HPDE6-E6E7 (cell line): ENCODE data around the gene TFAP2A.

ENCODE experiments used
- DNase-seq: peaks from one replicate; pipeline ENCODE4 v3.0.0; 2011; ENCODE audit warnings: missing footprints; ENCODE audit errors: extremely low spot score

Gene TFAP2A

DNA sequence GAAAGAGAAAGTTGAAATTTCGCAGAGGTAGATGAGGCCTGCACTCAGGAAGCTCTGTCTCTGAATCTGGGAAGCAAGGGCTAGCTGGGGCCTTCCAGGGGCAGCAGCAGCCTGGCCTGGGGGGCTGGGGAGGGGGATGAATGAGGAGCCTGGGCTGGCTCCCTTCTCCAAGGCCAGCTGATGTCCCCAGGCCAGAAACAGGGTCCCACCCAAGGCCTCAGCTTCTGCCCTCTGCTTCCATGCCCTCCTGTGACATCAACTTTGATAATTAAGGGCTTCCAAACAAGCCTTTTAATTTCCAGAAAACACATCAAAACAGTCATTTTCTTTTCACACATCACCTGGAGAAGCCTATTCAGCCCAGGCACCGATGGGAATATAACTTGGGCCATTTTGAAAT, 15.4 kb downstream of the TFAP2A start:
- DNase-seq: no peak

GRCh38 chr6:10398446-10399218, 16.2 kb downstream of the TFAP2A start:
- no peak for DNase-seq

DNA sequence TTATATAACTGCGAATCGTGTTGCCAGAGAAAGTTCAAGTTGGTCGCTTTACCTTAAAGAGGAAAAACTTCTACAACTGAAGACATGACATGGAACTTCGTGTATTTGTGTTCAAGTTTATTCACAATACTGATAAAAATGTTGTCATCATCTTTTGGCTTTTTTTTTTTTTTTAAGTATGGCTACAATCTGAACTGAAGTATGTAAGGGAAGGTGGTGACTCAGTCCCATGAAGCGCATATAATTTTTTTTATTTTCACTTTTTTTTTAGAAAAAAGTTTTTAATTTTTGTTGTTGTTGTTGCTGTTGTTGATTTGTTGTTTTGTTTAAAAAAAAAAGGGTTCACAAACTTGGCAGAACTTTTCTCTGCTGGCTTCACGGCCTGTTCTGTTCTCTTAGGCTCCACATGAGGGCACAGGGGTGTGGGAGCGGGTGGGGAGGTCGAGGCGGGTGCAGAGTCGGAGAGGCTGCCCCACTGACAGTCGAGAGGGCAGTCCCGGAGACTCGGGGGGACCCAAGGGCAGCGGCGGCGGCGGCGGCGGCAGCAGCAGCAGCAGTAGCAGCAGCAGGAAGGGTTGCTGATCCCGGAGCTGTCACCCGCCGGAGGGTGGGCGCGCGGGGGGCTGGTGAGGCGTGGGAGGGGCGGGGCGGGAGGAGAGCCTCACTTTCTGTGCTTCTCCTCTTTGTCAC, 17.0 kb downstream of the TFAP2A start:
- no peak for DNase-seq

GRCh38 chr6:10396785-10397184, 18.1 kb downstream of the TFAP2A start:
- no peak for DNase-seq

- no peak for DNase-seq
Observed at GRCh38 chr6:10395704-10396546, 18.9 kb downstream of the TFAP2A start.

DNA sequence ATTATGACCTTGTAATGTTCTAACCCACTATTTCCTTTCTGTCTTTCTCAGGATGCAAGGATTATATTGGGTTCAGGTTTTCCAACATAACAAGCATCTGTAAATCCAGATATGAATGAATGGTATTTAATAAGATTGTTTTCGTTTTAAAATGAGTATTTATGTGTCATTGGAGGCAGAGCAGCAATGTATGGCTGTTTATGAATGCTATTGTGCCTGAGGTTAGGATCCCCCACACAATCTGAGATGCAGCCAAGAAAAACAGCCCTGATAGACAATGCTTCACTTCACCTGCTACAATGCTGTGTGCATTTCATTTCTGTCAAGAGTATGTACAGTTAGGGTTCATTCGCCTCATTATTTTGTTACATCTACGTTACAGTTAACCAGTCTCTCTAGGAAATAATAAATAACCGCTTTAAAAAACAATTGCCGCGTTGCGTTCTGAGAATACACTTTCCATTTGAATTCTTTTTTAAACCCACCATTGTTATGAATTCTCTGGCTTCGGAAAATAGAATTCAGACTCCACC, 19.6 kb downstream of the TFAP2A start:
- DNase-seq: no peak

DNA sequence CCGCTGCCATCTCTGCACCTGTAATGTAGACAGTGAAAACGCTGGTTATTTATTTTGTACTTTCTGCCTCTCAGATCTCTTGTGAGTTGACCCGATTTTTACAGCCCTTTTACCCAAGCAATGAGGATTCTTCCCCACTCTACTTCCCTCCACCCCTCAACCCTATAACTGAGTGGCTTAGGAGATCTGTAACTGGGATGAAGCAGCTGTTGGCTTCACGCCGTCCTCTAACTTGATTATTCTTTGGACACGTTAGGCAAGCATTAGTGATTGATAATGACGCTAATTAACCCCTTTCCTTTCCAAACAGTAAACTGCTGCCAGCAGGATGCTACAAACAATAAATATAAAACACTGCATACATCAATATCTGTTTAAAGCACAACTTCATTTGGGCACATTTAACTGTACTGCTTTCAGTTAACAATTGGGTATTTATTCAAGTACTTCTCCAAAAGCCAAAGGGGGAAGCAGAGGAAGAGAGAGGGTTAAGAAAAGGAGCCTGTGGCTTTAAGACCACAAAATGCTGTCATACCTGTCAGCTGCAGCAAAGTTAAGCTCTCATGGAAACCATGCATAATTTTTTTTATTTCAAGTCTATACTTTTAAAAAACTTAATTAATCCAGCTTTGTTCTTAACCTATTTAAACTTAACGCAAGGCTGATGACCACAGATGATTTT, 21.2 kb downstream of the TFAP2A start:
- DNase-seq: no peak

GRCh38 chr6:10391799-10392198, 23.1 kb downstream of the TFAP2A start:
- no peak for DNase-seq

DNA sequence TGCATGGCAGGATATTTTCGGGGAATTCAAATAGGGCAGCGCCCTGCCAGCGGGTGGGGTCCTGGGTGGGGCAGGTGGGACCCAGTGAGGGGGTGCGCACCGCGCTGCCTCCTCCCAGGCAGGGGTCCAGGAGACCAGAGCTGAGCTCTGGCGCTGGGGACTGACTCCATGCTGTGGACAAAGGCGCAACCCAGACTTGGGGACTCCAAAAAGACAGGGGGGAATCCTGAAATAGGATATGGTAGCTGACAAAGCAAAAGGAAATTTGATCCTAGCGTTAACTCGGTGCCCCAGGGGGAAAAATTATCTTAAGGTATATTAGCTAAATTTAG, 23.6 kb downstream of the TFAP2A start:
- no peak for DNase-seq

DNA sequence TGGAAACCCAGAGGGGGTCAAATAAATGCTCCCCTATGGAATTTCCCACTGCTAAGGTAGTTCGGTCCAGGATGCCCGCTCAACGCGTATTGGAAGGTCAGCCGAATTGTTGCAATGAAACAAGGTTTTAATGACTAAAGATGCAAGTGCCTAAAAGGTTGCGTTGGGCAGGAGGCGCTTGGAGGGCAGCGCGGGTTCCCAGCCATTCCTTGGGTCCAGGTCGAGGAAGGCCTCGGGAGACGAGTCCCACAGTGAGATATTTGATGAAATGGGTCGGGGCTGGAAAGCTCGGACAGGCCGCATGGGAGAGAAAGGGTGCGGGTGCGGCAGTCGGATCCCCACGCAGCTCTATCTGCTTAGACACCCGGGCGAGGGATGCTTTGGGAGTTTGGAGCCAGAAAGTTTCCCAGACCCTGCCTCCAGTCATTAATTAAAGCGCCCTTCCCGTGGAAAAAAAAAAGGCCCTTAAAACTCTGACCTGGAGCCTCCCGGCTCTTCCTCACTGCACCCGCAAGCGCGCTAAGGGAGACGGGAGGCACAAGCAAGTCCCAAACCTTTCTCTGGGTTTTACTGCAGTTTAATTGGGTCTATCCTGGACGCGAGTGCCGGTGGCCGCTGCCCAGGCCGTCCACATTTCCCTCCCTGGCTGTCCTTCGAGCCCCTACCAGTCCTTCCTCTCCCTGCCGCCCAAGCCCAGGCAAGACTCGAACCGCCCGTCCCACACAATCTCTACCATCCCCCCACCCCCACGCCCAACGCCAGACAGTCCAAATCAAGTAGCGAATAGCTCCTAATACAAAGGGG, 24.2 kb downstream of the TFAP2A start:
- DNase-seq: no peak

DNA sequence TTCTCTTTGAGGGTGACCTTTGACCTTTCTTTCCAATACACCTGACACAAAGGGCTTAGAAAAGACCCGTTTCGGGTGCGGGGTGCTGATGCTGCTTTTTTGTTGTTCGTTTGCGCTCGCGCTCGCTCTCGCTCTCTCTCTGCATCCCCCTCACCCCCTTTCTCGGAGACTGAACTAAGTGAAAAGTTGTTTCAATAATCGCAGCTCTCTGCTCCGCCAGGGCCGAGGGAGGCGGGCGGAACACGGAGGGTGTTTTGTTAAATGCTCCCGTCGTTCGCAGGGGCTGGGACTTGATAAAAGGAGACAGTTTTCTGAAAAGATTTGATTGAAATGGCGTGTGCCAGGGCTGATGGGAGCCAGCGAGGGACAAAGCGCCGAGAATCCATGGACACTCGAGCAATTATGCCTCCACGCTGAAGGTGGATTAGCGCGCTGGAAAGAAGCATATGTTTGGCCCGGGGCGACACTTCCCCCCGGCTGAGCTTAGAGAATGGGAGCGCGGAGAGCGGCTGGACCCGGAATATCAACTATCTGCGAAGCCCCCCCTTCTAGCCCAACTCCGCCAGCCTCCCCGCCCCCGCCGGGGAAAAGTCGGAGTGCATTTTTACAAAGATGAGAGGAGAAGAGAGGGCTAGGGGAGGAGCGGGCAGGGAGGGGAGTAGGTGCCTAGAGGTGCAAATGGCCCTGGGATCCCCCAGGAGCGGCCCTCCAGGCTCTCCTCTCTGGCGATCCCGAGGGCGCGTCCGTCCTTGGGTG, 25.0 kb downstream of the TFAP2A start:
- DNase-seq: no peak

DNA sequence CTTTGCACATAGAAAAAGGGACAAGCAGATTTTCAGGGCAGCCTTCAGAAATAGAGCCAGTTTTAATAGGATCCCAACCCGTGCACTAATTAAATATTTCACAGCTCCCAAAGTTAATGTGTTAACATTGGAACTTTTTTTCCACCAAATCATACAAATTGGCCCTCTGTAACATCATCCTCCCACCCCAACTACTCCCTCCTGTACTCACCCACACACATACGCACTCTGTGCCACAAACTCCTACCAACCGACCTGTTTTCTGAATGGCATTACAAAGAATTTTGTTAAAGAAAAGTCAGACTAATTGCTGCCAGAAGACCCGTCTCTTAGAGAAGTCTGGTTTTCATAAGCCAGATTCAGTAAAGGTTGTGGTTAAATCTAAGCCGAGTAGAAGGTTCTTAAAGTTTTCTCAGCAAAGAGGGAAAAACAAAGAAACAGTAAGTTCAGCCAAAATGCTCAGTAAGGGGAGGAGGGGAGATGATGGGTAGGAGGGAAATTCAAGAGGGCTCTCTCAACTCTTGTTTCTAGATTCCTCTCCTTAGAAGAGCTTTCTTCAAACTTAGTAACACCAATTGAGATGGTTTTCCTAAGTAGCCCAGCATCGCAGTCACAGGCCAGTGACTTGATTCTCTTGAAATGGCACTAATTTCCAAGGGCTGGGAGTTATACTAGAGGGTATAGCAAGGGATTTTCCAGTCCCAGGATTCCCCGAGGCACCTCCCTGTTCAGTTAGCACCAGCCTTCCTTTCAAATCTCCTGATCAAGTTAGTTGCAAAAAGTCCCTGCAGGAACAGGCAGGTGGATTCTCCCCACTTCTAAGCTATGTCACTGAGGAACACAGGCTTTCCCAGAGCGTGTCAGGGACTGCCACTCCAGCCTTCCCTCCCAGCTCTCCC, 27.9 kb downstream of the TFAP2A start:
- no peak for DNase-seq

- DNase-seq: no peak
Observed at GRCh38 chr6:10386220-10386619, 28.7 kb downstream of the TFAP2A start.

DNA sequence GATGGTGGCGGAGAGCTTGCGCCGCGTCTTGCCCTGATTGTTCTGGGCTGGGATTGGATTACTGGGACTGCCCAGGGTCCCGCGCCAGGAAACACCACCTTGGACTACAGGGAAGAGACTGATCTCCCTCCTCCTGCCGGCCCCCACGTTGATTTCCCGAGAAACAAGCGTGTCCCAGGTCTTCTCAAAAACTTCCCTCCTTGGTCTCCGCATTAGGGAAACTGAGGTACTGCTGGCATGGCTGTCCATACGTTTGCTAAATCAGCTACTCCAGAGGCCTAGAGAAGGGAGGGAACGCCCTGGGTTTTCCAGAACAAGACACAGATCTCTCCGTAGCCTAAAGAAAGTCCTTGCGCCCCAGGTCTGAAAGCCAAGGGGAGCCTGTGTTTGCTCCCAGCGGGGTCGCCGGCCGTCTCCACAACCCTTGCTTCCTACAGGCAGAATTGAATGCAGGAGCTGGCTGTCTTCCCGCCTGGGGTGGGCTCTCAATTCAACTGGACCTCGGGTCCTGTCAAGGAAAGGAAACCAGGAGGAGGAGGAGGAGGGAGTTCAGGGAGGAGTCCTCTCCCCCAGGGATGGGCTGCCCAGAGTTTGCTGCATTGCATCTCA, 29.2 kb downstream of the TFAP2A start:
- no peak for DNase-seq

- DNase-seq: no peak
Observed at GRCh38 chr6:10384610-10385523, 30.0 kb downstream of the TFAP2A start.

DNA sequence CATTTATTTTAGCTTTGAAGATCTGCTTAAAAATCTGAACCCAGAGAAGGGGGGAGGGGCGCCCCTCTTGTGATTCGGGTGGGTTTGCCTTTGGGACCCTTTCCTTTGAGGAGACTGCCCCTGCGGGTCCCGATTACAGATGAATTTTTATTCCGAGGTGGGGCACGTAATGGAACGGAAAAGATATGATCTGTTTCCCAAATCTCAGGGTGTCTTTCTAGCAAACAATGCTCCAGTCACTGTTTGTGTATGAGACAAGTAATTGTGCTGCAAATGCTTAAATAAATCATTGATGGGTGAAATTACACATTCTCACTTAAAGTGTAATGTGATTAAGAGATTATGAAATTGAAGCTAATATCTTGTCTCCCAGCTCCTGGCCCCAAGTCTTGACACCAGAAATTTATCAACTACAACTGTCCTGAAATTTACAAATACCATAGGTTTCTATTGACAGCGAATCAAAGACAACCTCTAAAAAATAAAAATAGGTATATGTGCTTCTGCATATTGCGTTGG, 30.7 kb downstream of the TFAP2A start:
- DNase-seq: no peak

DNA sequence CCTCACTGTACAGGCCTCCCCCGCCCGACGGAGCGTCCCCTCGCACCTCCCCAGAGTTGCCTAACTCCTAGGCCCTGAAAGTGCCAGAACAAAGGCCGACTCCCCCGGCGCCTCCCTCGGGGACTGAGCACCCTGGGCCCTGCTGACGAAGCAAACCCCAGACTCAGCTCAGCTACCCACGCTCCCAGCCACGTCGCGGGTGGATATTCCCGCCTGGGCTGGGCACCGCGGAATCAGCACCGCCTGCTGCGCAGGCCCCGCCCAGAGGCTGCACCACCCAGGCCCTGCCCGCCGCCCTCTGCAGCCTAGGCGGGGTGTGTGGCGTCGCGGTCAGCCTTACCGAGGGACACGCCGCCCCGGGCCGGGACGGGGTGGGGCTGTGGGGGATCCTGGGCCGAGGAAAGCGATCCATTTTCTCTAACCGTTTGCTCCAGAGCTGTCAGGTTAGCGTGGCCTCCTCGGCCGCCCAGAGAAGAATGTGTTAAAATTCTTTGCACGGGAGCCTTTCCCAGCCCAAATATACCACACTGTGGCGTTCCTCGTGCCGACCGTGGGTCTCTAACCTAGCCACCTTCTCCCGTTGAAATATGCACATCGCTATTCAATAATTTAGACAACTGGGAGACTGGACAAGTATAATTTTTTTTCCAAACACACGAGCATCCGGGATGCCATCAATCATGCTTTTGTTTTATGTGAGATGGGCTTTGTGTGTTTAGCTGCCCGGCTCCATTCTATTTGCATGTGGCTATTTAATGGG, 31.4 kb downstream of the TFAP2A start:
- peak; percentile 69 for DNase-seq
